GM23338 (cell line): ENCODE measurements around the gene PCDHGA7. TPM values are rescaled to one million over a fixed set of nuclear protein-coding genes. Genes with fewer than 3 reads are reported as not detected.
A peak's percentile ranks its signal among the peaks of the same experiment; 100 is the strongest.
"Not testable (repeated sequence)": the region's sequence is repeated elsewhere in the genome, so short reads cannot be mapped to it uniquely, and the experiment has no call there.

Experiments used
- ATAC-seq: fragments of 200-7000 bp; cut with Tn5 transposase; 3 replicates; pipeline ENCODE4 v1.9.1; 2020
- DNase-seq: peaks from one replicate; pipeline ENCODE4 v3.0.0-alpha.2; 2015; ENCODE audit warnings: low spot score
- H2AFZ ChIP-seq: fragments of 200-600 bp; sonication (generic); 2 replicates; pipeline ENCODE4 v1.8.0; 2016; ENCODE audit warnings: antibody characterized with exemption, mild to moderate bottlenecking, moderate library complexity
- H3F3A ChIP-seq: fragments of 200-600 bp; sonication (generic); replicated peaks from 2 replicates; pipeline ENCODE4 v1.8.0; 2017; ENCODE audit warnings: antibody characterized with exemption, mixed run types, low read depth
- H3K27ac ChIP-seq: fragments of 200-600 bp; sonication (generic); 2 replicates; pipeline ENCODE4 v1.6.1; 2016; ENCODE audit warnings: low read depth
- H3K27me3 ChIP-seq: fragments of 200-600 bp; sonication (generic); 2 replicates; pipeline ENCODE4 v1.8.0; 2016; ENCODE audit warnings: mild to moderate bottlenecking, mixed run types, moderate library complexity; ENCODE audit not compliant: insufficient read depth
- H3K36me3 ChIP-seq: fragments of 200-600 bp; sonication (generic); 2 replicates; pipeline ENCODE4 v1.8.0; 2016; ENCODE audit warnings: mild to moderate bottlenecking; ENCODE audit not compliant: insufficient read depth
- H3K4me1 ChIP-seq: fragments of 200-600 bp; sonication (generic); 2 replicates; pipeline ENCODE4 v1.8.0; 2016; ENCODE audit warnings: mild to moderate bottlenecking, moderate library complexity; ENCODE audit not compliant: insufficient read depth
- H3K4me2 ChIP-seq: fragments of 200-600 bp; sonication (generic); 2 replicates; pipeline ENCODE4 v1.7.1; 2017; ENCODE audit warnings: mixed run types
- H3K4me3 ChIP-seq: fragments of 200-600 bp; sonication (generic); 2 replicates; pipeline ENCODE4 v1.6.1; 2016; ENCODE audit warnings: mixed run types
- H3K79me2 ChIP-seq: fragments of 200-600 bp; sonication (generic); replicated peaks from 2 replicates; pipeline ENCODE4 v1.8.0; 2017; ENCODE audit warnings: mild to moderate bottlenecking; ENCODE audit not compliant: insufficient read depth
- H3K9me2 ChIP-seq: fragments of 200-600 bp; sonication (generic); 2 replicates; pipeline ENCODE4 v1.8.0; 2017; ENCODE audit not compliant: insufficient read depth
- H4K20me1 ChIP-seq: fragments of 200-600 bp; sonication (generic); replicated peaks from 2 replicates; pipeline ENCODE4 v1.8.0; 2017; ENCODE audit warnings: mild to moderate bottlenecking; ENCODE audit not compliant: insufficient read depth
- H3K27ac Mint-ChIP-seq: 2 replicates; pipeline ENCODE4 v1.8.0; 2020; ENCODE audit warnings: inconsistent platforms, mild to moderate bottlenecking, moderate library complexity, mixed read lengths
- H3K27me3 Mint-ChIP-seq: 3 replicates; pipeline ENCODE4 v1.8.0; 2022; ENCODE audit warnings: low read depth, mild to moderate bottlenecking, moderate library complexity, mixed read lengths, inconsistent platforms; ENCODE audit not compliant: insufficient read depth, poor library complexity
- H3K36me3 Mint-ChIP-seq: 3 replicates; pipeline ENCODE4 v1.8.0; 2021; ENCODE audit warnings: low read depth, mild to moderate bottlenecking, inconsistent platforms, moderate library complexity, mixed read lengths
- H3K4me1 Mint-ChIP-seq: 3 replicates; pipeline ENCODE4 v1.8.0; 2020; ENCODE audit warnings: mild to moderate bottlenecking, inconsistent platforms, mixed read lengths
- H3K4me3 Mint-ChIP-seq: 3 replicates; pipeline ENCODE4 v1.8.0; 2021; ENCODE audit warnings: moderate library complexity, mild to moderate bottlenecking, inconsistent platforms, mixed read lengths
- H3K9me3 Mint-ChIP-seq: 3 replicates; pipeline ENCODE4 v1.8.0; 2020; ENCODE audit warnings: moderate library complexity, mild to moderate bottlenecking, inconsistent platforms, mixed read lengths
- CREB1 ChIP-seq: fragments of 250-450 bp; sonication (Bioruptor Pico); IDR thresholded peaks from 2 replicates; pipeline ENCODE4 v1.5.0; 2020; ENCODE audit warnings: low read depth, mild to moderate bottlenecking, moderate library complexity
- EZH2phosphoT487 ChIP-seq: fragments of 200-600 bp; sonication (generic); IDR thresholded peaks from one replicate; pipeline ENCODE4 v1.8.1; 2018; ENCODE audit warnings: antibody characterized with exemption; ENCODE audit not compliant: unreplicated experiment
- NANOG ChIP-seq: IDR thresholded peaks from 2 replicates; pipeline ENCODE4 v1.6.1; 2016; ENCODE audit warnings: antibody characterized with exemption, borderline replicate concordance
- STAT1 ChIP-seq: IDR thresholded peaks from one replicate; pipeline ENCODE4 v1.6.1; 2016; ENCODE audit warnings: antibody characterized with exemption; ENCODE audit not compliant: unreplicated experiment
- ZNF114 ChIP-seq: fragments of 250-450 bp; sonication (Bioruptor Pico); IDR thresholded peaks from 2 replicates; pipeline ENCODE4 v1.5.0; 2020; ENCODE audit warnings: mild to moderate bottlenecking, moderate library complexity
- polyA plus RNA-seq: library from polyadenylated mRNA; unstranded; fragments of >200 nt; fragmentation: Nextera tagmentation; extraction: Ambion mirVana; gene quantifications from 2 replicates; pipeline ENCODE4 v1.2.1, GENCODE V29; 2016
- total RNA-seq: library from RNA; depleted of rRNA; stranded (reverse); fragments of >200 nt; shearing (Covaris generic); gene quantifications from 2 replicates; pipeline ENCODE4 v1.2.3, GENCODE V29; 2014
- TF ChIP-seq, protein P1 (sequence below): IDR thresholded peaks from 2 replicates; pipeline ENCODE4 v1.6.1; 2016; ENCODE audit warnings: antibody characterized with exemption
- TF ChIP-seq, protein P2 (sequence below), 2 experiments: fragments of 200-600 bp in 1 of 2; sonication (generic) in 1 of 2; conservative IDR thresholded peaks; 2 replicates each; pipeline versions ENCODE4 v1.5.1 to v1.6.1; 2016 to 2017; ENCODE audit warnings: antibody characterized with exemption in 2 of 2, low read depth in 2 of 2, mild to moderate bottlenecking in 2 of 2, moderate library complexity in 1 of 2

Gene PCDHGA7
- total and polyA plus RNA-seq, 2 experiments from 2014 or later: 0.44 to 4.4 TPM

- TF ChIP-seq, protein P1, sequence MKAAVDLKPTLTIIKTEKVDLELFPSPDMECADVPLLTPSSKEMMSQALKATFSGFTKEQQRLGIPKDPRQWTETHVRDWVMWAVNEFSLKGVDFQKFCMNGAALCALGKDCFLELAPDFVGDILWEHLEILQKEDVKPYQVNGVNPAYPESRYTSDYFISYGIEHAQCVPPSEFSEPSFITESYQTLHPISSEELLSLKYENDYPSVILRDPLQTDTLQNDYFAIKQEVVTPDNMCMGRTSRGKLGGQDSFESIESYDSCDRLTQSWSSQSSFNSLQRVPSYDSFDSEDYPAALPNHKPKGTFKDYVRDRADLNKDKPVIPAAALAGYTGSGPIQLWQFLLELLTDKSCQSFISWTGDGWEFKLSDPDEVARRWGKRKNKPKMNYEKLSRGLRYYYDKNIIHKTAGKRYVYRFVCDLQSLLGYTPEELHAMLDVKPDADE: no peak
- no peak for TF ChIP-seq ZNF114
- no peak for TF ChIP-seq STAT1
- no peak for TF ChIP-seq CREB1 (CRISPR knock-in tag)
- TF ChIP-seq, protein P2, sequence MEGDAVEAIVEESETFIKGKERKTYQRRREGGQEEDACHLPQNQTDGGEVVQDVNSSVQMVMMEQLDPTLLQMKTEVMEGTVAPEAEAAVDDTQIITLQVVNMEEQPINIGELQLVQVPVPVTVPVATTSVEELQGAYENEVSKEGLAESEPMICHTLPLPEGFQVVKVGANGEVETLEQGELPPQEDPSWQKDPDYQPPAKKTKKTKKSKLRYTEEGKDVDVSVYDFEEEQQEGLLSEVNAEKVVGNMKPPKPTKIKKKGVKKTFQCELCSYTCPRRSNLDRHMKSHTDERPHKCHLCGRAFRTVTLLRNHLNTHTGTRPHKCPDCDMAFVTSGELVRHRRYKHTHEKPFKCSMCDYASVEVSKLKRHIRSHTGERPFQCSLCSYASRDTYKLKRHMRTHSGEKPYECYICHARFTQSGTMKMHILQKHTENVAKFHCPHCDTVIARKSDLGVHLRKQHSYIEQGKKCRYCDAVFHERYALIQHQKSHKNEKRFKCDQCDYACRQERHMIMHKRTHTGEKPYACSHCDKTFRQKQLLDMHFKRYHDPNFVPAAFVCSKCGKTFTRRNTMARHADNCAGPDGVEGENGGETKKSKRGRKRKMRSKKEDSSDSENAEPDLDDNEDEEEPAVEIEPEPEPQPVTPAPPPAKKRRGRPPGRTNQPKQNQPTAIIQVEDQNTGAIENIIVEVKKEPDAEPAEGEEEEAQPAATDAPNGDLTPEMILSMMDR (conservative IDR thresholded peaks at IDR 0.05; ENCODE audit: low read depth in 2 of 2): no peak
- TF ChIP-seq EZH2phosphoT487: no peak
- no peak for TF ChIP-seq NANOG
These were observed 20.8 kb downstream of the PCDHGA7 start (continued) for GRCh38 chr5:141403387-141403786.

GRCh38 chr5:141407790-141408505 lies 25.4 kb downstream of the PCDHGA7 start, which contains the start of gene PCDHGB6:
PCDHGB6 (plus strand) TSS chr5:141408021; CDS start chr5:141408203, 182 bp downstream.
- peak within 1 kb of the TSS; percentile 92 for H3K4me3 Mint-ChIP-seq
- DNase-seq: peak; percentile 89
- not testable (repeated sequence) for H3K27ac Mint-ChIP-seq, H3K27me3 ChIP-seq, H3K4me1 ChIP-seq, H3K36me3 ChIP-seq, H3F3A ChIP-seq, H4K20me1 ChIP-seq, H3K79me2 ChIP-seq, H3K27ac ChIP-seq, H3K9me2 ChIP-seq, H3K4me1 Mint-ChIP-seq
- H3K4me3 ChIP-seq: peak within 1 kb of the TSS; percentile 86
- H3K9me3 Mint-ChIP-seq: peaks cover 30% of the 10 kb centered on the region
- H2AFZ ChIP-seq: peak within 1 kb of the TSS; percentile 84
- peak; percentile 95 for ATAC-seq
- H3K36me3 Mint-ChIP-seq: peaks cover 34% of the 10 kb centered on the region
- H3K27me3 Mint-ChIP-seq: peaks cover 12% of the 10 kb centered on the region
- H3K4me2 ChIP-seq: peak within 1 kb of the TSS; percentile 88
- TF ChIP-seq CREB1 (CRISPR knock-in tag): peak; percentile 67
- TF ChIP-seq, protein P2 (conservative IDR thresholded peaks at IDR 0.05; ENCODE audit: low read depth in 2 of 2): peak; percentile 81
